H9 (cell line): Measurements from ENCODE around the gene SCYGR8. TPM values are rescaled to one million over a fixed set of nuclear protein-coding genes. Genes with fewer than 3 reads are reported as not detected.

ENCODE experiments used
- DNase-seq: peaks from one replicate; pipeline ENCODE4 v3.0.0-alpha.2; 2017
- H2AFZ ChIP-seq: one replicate; pipeline ENCODE4 v1.6.1; 2013; ENCODE audit warnings: mild to moderate bottlenecking, low read length, control low read depth, moderate library complexity
- H2AK5ac ChIP-seq: 2 replicates; pipeline ENCODE4 v1.6.1; 2013; ENCODE audit warnings: low read length, control low read depth, mixed read lengths; ENCODE audit not compliant: insufficient read length
- H2BK120ac ChIP-seq: one replicate; pipeline ENCODE4 v1.6.1; 2013; ENCODE audit warnings: low read depth, mild to moderate bottlenecking, low read length, control low read depth, inconsistent platforms; ENCODE audit not compliant: poor library complexity, severe bottlenecking
- H2BK12ac ChIP-seq: 2 replicates; pipeline ENCODE4 v1.6.1; 2013; ENCODE audit warnings: low read length, control low read depth, mixed read lengths, low read depth; ENCODE audit not compliant: insufficient read length
- H2BK15ac ChIP-seq: 2 replicates; pipeline ENCODE4 v1.6.1; 2013; ENCODE audit warnings: low read depth, low read length, control low read depth
- H2BK20ac ChIP-seq: one replicate; pipeline ENCODE4 v1.6.1; 2013; ENCODE audit warnings: low read depth, mild to moderate bottlenecking, low read length, control low read depth, inconsistent platforms; ENCODE audit not compliant: poor library complexity, severe bottlenecking
- H2BK5ac ChIP-seq: 2 replicates; pipeline ENCODE4 v1.6.1; 2013; ENCODE audit warnings: low read length, control low read depth, mixed read lengths; ENCODE audit not compliant: insufficient read length
- H3K14ac ChIP-seq: 2 replicates; pipeline ENCODE4 v1.6.1; 2013; ENCODE audit warnings: low read length, control low read depth; ENCODE audit not compliant: insufficient read depth
- H3K18ac ChIP-seq: 2 replicates; pipeline ENCODE4 v1.6.1; 2013; ENCODE audit warnings: low read depth, mild to moderate bottlenecking, mixed read lengths, low read length, control low read depth; ENCODE audit not compliant: insufficient read length
- H3K23ac ChIP-seq: 2 replicates; pipeline ENCODE4 v1.6.1; 2013; ENCODE audit warnings: low read length, control low read depth, mixed read lengths, low read depth; ENCODE audit not compliant: insufficient read length
- H3K23me2 ChIP-seq: 2 replicates; pipeline ENCODE4 v1.6.1; 2013; ENCODE audit warnings: low read depth, mild to moderate bottlenecking, mixed read lengths, low read length, control low read depth; ENCODE audit not compliant: insufficient read length, poor library complexity, severe bottlenecking
- H3K27ac ChIP-seq: 2 replicates; pipeline ENCODE4 v1.5.1; 2013; ENCODE audit warnings: low read length, control low read depth, mixed read lengths, low read depth; ENCODE audit not compliant: insufficient read length
- H3K27me3 ChIP-seq: 2 replicates; pipeline ENCODE4 v1.6.1; 2013; ENCODE audit warnings: low read length, control low read depth, inconsistent platforms; ENCODE audit not compliant: insufficient read depth
- H3K4ac ChIP-seq: 2 replicates; pipeline ENCODE4 v1.6.1; 2013; ENCODE audit warnings: low read depth, mild to moderate bottlenecking, control low read depth, inconsistent platforms, low read length, moderate library complexity
- H3K4me1 ChIP-seq: 2 replicates; pipeline ENCODE4 v1.6.1; 2013; ENCODE audit warnings: low read length, control low read depth, inconsistent platforms; ENCODE audit not compliant: insufficient read depth
- H3K4me2 ChIP-seq: 2 replicates; pipeline ENCODE4 v1.6.1; 2013; ENCODE audit warnings: low read length, control low read depth, mixed read lengths; ENCODE audit not compliant: insufficient read length, insufficient read depth
- H3K56ac ChIP-seq: 2 replicates; pipeline ENCODE4 v1.6.1; 2013; ENCODE audit warnings: low read depth, mild to moderate bottlenecking, mixed read lengths, low read length, control low read depth; ENCODE audit not compliant: insufficient read length
- H3K79me1 ChIP-seq: 2 replicates; pipeline ENCODE4 v1.6.1; 2013; ENCODE audit warnings: low read depth, mild to moderate bottlenecking, moderate library complexity, low read length, control low read depth, inconsistent platforms; ENCODE audit not compliant: insufficient read depth, poor library complexity, severe bottlenecking
- H3K79me2 ChIP-seq: 2 replicates; pipeline ENCODE4 v1.6.1; 2013; ENCODE audit warnings: low read length, control low read depth, inconsistent platforms; ENCODE audit not compliant: insufficient read depth
- H3K9ac ChIP-seq: 2 replicates; pipeline ENCODE4 v1.6.1; 2013; ENCODE audit warnings: low read length, control low read depth, mixed read lengths; ENCODE audit not compliant: insufficient read length; ENCODE audit errors: extremely low read depth
- H3K9me3 ChIP-seq: one replicate; pipeline ENCODE4 v1.6.1; 2013; ENCODE audit warnings: low read depth, low read length, inconsistent platforms; ENCODE audit not compliant: control insufficient read depth
- H3T11ph ChIP-seq: one replicate; pipeline ENCODE4 v1.6.1; 2013; ENCODE audit warnings: mild to moderate bottlenecking, low read length, control low read depth, inconsistent platforms
- H4K20me1 ChIP-seq: one replicate; pipeline ENCODE4 v1.6.1; 2013; ENCODE audit not compliant: control insufficient read depth, insufficient read length, insufficient read depth
- H4K5ac ChIP-seq: 2 replicates; pipeline ENCODE4 v1.6.1; 2013; ENCODE audit warnings: low read depth, mild to moderate bottlenecking, mixed read lengths, low read length, control low read depth; ENCODE audit not compliant: insufficient read length
- H4K8ac ChIP-seq: replicated peaks from 2 replicates; pipeline ENCODE4 v1.6.1; 2013; ENCODE audit warnings: low read length, control low read depth, mixed read lengths, low read depth; ENCODE audit not compliant: insufficient read length
- H4K91ac ChIP-seq: 2 replicates; pipeline ENCODE4 v1.6.1; 2013; ENCODE audit warnings: low read depth, mild to moderate bottlenecking, moderate library complexity, mixed read lengths, low read length, control low read depth; ENCODE audit not compliant: insufficient read length
- H3K27ac Mint-ChIP-seq, 3 experiments: 2 replicates in 2 of 3; 3 replicates in 1 of 3; pipeline ENCODE4 v1.8.0; 2020 to 2021; ENCODE audit warnings: mixed read lengths in 3 of 3, mild to moderate bottlenecking in 1 of 3, moderate library complexity in 1 of 3
- H3K27me3 Mint-ChIP-seq: 2 replicates; pipeline ENCODE4 v1.8.0; 2021; ENCODE audit warnings: low read depth, mild to moderate bottlenecking, moderate library complexity, mixed read lengths
- H3K36me3 Mint-ChIP-seq, 3 experiments: 2 replicates in 2 of 3; 3 replicates in 1 of 3; pipeline ENCODE4 v1.8.0; 2020 to 2021; ENCODE audit warnings: low read depth in 3 of 3, mixed read lengths in 3 of 3; ENCODE audit not compliant: insufficient read depth in 1 of 3
- H3K4me1 Mint-ChIP-seq, 2 experiments: 2 replicates each; pipeline ENCODE4 v1.8.0; 2020; ENCODE audit warnings: mixed read lengths in 2 of 2
- H3K4me3 Mint-ChIP-seq, 2 experiments: 2 replicates in 1 of 2; 3 replicates in 1 of 2; pipeline ENCODE4 v1.8.0; 2020 to 2021; ENCODE audit warnings: mild to moderate bottlenecking in 2 of 2, mixed read lengths in 2 of 2, moderate library complexity in 1 of 2
- H3K9me3 Mint-ChIP-seq, 2 experiments: 2 replicates in 1 of 2; 3 replicates in 1 of 2; pipeline ENCODE4 v1.8.0; 2020; ENCODE audit warnings: mild to moderate bottlenecking in 2 of 2, mixed read lengths in 2 of 2, moderate library complexity in 1 of 2
- CTCF ChIP-seq: fragments of 200-600 bp; sonication (generic); conservative IDR thresholded peaks from 3 replicates; pipeline ENCODE4 v1.8.0; 2021; ENCODE audit warnings: antibody characterized with exemption, mild to moderate bottlenecking
- WGBS: extraction: QIAGEN DNeasy Blood & Tissue Kit; methylation state at CpG from one replicate; pipeline ENCODE4 v1.1.7; 2013; ENCODE audit warnings: missing lambda C conversion rate, low lambda C conversion rate, mixed read lengths; ENCODE audit not compliant: insufficient read length; ENCODE audit errors: extremely low coverage; 5-methylcytosine and 5-hydroxymethylcytosine counted together
- total RNA-seq: library from RNA; stranded (reverse); gene quantifications from 2 replicates; pipeline ENCODE4 v1.2.1, GENCODE V29; 2021

The SCYGR8 gene
- total RNA-seq, 1 experiment from 2014 or later, result not detected

- Mint-ChIP-seq H3K27ac (no peak overlapping the region; a peak in 2 of 7 replicates), H3K27me3 (no peaks in the 10 kb centered on the region; the same call in 1 of the 2 replicates), H3K4me3 (peak overlapping the region in 1 of 2 experiments; percentile 8; a peak in 1 of 5 replicates), H3K36me3 (no peaks in the 10 kb centered on the region; a peak in 1 of 7 replicates), H3K9me3 (no peaks in the 10 kb centered on the region), H3K4me1 (peaks cover 24 to 25% of the 10 kb centered on the region in 2 experiments)
- DNase-seq, result peak; percentile 38
- H2BK120ac ChIP-seq, result no peak overlapping the region
- H2AFZ ChIP-seq, result no peak overlapping the region
- no peak for TF ChIP-seq CTCF
- no peak overlapping the region for H3K9ac ChIP-seq
- H3K14ac ChIP-seq, result no peak overlapping the region
- no CpG with 5 or more reads among the region's 5 CpGs for WGBS
- no peak overlapping the region for H2BK5ac ChIP-seq
- H2AK5ac ChIP-seq, result no peak overlapping the region
- no peak overlapping the region for H3T11ph ChIP-seq
- no peaks in the 10 kb centered on the region for H3K27me3 ChIP-seq
- no peak overlapping the region for H4K8ac ChIP-seq
- no peaks in the 10 kb centered on the region for H3K23me2 ChIP-seq
- no peak overlapping the region for H3K18ac ChIP-seq
- H3K4me1 ChIP-seq, result peaks cover 3% of the 10 kb centered on the region; the same call in 1 of the 2 replicates
- H3K4me2 ChIP-seq, result no peak overlapping the region
- H2BK15ac ChIP-seq, result no peak overlapping the region
- H3K9me3 ChIP-seq, result no peaks in the 10 kb centered on the region
- H3K27ac ChIP-seq, result no peak overlapping the region
- H4K20me1 ChIP-seq, result no peaks in the 10 kb centered on the region
- H3K23ac ChIP-seq, result no peak overlapping the region
- no peak overlapping the region for H4K91ac ChIP-seq
- H3K79me2 ChIP-seq, result no peaks in the 10 kb centered on the region
- no peak overlapping the region for H3K4ac ChIP-seq
- H3K56ac ChIP-seq, result no peak overlapping the region
- H4K5ac ChIP-seq, result no peak overlapping the region
- no peak overlapping the region for H2BK12ac ChIP-seq
- H3K79me1 ChIP-seq, result no peaks in the 10 kb centered on the region
- H2BK20ac ChIP-seq, result no peak overlapping the region
Observed at GRCh38 chr2:227772197-227772661, 26.5 kb downstream of the SCYGR8 start.
